Central memory CD4-positive, alpha-beta T cell (primary cell): ENCODE results near the gene PAPPA.

Experiments
- DNase-seq: peaks from one replicate; pipeline ENCODE4 v3.0.0; 2022

Gene PAPPA

DNA sequence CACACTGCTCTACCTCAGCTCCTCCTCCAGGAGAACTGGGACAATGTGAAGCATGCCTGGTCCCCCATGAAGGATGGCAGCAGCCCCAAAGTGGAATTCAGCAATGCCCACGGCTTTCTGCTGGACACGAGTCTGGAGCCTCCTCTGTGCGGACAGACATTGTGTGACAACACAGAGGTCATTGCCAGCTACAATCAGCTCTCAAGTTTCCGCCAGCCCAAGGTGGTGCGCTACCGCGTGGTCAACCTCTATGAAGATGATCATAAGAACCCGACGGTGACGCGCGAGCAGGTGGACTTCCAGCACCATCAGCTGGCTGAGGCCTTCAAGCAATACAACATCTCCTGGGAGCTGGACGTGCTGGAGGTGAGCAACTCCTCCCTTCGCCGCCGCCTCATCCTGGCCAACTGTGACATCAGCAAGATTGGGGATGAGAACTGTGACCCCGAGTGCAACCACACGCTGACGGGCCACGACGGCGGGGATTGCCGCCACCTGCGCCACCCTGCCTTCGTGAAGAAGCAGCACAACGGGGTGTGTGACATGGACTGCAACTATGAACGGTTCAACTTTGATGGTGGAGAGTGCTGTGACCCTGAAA, 34.1 kb downstream of the PAPPA start:
- no peak for DNase-seq

DNA sequence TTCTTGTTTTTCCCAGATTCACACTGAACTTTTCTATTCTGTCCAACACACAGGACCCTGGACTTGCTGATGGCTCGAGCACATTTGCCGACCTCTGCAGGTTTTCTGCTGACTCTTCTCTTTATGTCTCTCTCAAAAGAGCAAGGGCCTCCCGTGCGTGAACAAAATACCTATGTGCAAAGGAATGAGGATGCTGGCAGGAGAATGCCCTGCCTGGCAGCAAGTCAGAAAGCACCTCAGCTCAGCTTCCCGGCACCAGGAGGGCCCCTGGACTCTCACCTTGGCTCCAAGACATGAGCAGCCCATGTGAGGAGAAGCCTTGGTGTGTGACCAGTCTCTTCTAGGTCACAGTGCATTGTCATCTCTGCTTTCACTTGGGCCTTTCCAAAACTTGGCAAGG, 36.1 kb downstream of the PAPPA start:
- DNase-seq: no peak

DNA sequence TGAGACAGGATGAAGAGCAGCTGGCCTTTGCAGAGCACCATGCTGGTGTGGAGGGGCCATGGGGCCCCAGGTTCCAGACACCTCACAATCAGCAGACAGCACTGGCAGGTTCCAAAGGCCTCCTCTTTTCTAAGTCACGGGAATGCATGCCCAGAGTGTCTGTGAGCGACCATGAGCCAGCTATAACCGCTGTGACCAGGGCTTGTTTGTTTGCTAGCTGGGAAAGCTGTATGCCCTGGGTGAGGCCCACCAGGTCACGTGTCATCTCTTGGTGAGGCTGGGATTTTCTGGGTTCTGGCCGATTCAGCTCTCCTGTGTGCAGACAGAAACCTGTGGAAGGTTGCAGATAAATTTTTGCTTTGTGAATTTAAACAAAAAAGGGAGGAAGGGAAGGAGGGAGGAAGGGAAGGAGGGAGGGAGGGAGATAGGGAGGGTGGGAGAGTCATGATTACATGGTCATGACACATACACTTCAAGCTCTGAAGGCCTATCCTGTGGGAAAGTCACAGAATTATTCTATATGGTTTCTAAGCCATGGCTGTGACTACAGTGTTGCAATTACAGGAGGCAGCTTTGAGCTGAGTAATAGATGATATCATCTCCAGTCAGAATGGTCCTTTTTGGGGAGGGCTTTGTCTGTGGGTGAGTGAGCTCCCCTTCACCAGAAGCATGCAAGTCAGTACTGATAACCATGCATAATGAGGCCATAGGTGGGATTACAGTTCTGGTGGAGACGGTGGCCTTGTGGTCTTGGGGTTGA, 37.2 kb downstream of the PAPPA start:
- no peak for DNase-seq

- no peak for DNase-seq
Observed at GRCh38 chr9:116191576-116192415, 38.2 kb downstream of the PAPPA start.

DNA sequence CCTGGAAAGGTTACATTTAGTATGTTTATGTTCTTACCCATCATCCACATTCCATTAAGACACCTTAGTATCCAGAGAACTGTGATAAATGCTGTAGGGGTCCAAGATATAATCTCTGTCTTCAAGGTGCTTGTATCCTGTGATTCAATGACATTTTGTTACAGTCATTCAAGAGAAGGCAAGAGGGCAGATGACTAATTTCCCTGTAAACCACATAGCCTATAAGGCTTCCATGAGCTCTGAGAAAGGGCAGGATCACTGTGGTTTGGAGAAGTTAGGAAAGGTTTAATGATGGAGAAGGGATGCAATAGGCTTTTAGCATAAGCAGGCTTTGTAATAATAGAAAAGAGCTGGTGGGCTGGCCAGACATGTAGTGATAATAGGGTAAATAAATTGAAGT, 40.0 kb downstream of the PAPPA start:
- no peak for DNase-seq

DNA sequence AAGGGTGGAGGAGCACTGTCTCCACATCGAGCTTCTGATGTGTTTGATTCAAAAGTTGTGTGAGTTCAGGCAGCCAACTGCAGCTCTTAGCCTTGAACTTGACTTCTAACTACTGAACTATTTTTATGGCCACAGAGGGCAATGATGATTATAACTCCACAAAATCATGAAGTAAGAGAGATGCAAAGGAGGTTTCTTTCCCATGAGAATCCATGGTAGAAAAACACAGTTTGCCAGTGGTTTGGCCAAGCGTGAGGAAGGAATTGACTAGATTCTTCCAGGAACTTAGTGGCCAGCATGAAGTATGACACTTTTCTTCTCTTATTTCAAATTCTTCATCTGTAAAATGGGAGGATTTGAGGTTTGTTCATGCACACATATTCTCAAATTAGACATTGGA, 43.2 kb downstream of the PAPPA start:
- DNase-seq: no peak

GRCh38 chr9:116198344-116198743, 44.8 kb downstream of the PAPPA start:
- DNase-seq: no peak

GRCh38 chr9:116202219-116202912, 48.8 kb downstream of the PAPPA start:
- no peak for DNase-seq

- DNase-seq: no peak
Observed at GRCh38 chr9:116204252-116204882, 50.8 kb downstream of the PAPPA start.

- no peak for DNase-seq
Observed at GRCh38 chr9:116207371-116208111, 54.0 kb downstream of the PAPPA start.

- DNase-seq: no peak
Observed at GRCh38 chr9:116208417-116209232, 55.0 kb downstream of the PAPPA start.

DNA sequence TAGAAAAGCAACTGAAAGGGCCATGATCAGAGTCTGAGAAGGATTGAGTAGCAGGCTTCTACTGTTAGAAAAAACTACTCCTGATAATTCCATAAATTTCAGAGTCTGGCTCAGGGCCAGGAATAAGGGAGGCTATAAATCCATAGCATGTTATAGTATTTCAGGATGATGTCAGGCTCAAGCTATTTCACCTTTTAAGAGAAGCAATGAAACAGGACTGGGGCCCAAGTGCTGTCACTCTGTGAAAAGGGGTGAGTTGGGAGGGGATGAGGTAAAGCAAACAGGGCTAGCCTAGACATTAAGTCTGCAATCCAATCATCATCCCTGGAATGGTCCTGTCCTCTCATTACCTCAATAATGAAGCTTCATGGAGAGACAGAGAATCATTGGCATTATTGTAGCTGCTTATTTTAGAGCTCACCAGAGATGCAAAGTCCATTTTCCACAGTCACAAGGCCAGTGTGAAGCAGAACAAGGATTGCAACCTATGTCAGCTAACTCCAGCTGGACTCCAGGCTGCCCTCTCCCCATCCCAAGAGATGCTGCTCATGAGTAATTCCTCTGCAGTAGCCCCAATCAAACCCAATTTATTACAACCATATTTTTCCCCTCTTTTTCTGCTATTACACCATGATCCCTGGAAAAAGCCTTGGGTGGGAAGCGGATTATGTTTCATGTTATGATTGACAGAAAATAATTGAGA, 56.0 kb downstream of the PAPPA start:
- DNase-seq: no peak

- no peak for DNase-seq
Observed at GRCh38 chr9:116212986-116213692, 59.5 kb downstream of the PAPPA start.

DNA sequence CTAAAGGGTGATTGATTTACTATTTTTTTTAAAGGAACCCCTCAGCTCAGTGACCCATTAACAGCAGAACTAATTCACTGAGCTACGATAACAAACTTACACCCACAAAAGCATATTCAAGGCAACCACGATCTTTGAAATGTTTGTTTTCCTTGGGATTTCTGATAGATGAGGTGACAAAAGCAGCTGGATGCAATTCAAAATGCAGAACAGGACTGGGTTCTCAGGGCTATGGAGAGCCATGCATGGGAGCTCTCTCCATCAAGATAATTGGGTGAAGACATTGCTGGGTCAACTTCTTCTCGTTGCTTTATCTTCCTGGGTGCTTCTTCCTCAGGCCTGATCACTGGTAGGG, 60.1 kb downstream of the PAPPA start:
- DNase-seq: no peak

- DNase-seq: no peak
Observed at GRCh38 chr9:116218399-116218798, 64.8 kb downstream of the PAPPA start.

DNA sequence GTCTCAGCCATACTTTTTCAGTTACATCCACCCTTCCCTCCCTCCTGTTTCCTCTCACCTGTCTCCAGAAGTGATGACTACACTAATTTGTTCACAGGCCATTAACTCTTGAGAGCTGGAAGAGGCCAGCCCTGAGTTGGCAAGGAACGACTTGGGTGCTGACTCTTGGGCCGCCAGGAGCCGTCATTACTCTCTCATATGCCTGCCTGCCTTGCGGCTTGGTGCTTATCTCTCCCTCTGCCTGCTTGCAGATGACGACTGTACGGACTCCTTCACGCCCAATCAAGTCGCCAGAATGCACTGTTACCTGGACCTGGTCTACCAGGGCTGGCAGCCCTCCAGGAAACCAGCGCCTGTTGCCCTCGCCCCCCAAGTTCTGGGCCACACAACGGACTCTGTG, 66.1 kb downstream of the PAPPA start:
- no peak for DNase-seq

DNA sequence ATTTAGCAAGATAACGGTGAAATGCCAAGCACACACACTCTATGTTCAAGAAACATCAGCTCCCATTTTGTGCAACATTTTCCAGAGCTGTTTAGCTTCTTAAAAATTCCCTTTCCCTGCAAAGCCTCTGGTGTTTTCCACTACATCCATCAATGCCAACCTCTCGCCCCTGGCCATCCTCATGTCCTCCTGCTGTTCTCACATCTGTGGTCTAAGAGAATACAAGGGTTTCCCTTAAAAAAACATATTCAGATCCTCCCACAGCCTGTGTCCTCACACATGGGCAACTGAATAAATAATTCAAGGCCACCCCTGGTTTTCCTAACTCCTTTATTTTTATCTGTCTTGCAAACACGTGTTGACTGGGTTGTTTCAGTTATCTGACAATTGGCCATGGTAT, 70.3 kb downstream of the PAPPA start:
- DNase-seq: no peak

DNA sequence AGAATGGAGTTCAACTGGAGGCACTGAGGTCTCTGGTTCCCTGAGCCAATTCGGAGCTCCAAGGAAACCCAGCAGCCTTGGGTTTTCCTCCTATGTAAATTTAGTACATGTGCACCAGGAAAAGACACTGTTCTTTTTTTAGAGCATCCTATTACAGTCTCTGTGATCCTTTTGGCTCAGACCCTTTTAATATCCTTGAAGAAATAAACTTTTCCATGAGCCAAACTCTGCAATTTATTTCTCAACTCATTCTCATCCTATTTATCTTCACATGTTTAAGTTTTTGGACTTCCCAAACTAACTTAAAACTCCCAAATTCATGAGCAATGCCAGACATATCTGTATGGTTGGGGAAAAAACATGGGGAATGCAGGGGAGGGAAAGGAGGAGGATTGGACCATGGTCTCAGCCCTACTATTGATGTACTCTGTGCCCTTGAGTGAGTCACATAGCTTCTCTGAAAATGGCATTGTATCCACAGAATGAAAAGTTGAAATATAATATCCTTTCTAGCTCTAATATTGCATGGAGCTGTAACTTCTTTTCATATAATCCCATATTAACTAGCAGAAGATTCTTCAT, 76.6 kb downstream of the PAPPA start:
- DNase-seq: no peak

GRCh38 chr9:116232424-116233159, 79.0 kb downstream of the PAPPA start:
- DNase-seq: no peak
